Psoas muscle (tissue), 8 donors: ENCODE results near the gene APOL3. TPM values are rescaled to one million over a fixed set of nuclear protein-coding genes. Genes with fewer than 3 reads are reported as not detected.

Experiments
- ATAC-seq, 4 donors: fragments of 200-7000 bp; cut with Tn5 transposase; one replicate each; pipeline ENCODE4 v1.9.1; 2020; ENCODE audit warnings: moderate library complexity in 3 of 4, mild to moderate bottlenecking in 2 of 4
- DNase-seq, 2 donors: peaks; one replicate each; pipeline ENCODE4 v3.0.0-alpha.2; 2020
- H3K27ac ChIP-seq: fragments of 200-600 bp; one replicate; pipeline ENCODE4 v1.8.0; 2022
- H3K27me3 ChIP-seq, 3 donors: fragments of 200-600 bp in 1 of 3; one replicate each; pipeline versions ENCODE4 v1.6.1 to v1.8.0; 2013 to 2022; ENCODE audit warnings: low read length in 2 of 3, mild to moderate bottlenecking in 2 of 3, moderate library complexity in 1 of 3; ENCODE audit not compliant: insufficient read depth in 3 of 3
- H3K36me3 ChIP-seq, 2 donors: fragments of 200-600 bp in 1 of 2; one replicate each; pipeline versions ENCODE4 v1.6.1 to v1.8.0; 2013 to 2022; ENCODE audit warnings: low read depth in 1 of 2, mild to moderate bottlenecking in 1 of 2, moderate library complexity in 1 of 2; ENCODE audit not compliant: insufficient read depth in 1 of 2
- H3K4me1 ChIP-seq: fragments of 200-600 bp; one replicate; pipeline ENCODE4 v1.8.0; 2022
- H3K4me3 ChIP-seq: fragments of 200-600 bp; one replicate; pipeline ENCODE4 v1.8.0; 2022; ENCODE audit warnings: mild to moderate bottlenecking
- H3K9me3 ChIP-seq: fragments of 200-600 bp; one replicate; pipeline ENCODE4 v1.8.0; 2022
- CTCF ChIP-seq: fragments of 200-600 bp; IDR thresholded peaks from one replicate; pipeline ENCODE4 v1.8.0; 2022; ENCODE audit warnings: antibody characterized with exemption
- WGBS, 3 donors: extraction: QIAGEN DNeasy Blood & Tissue Kit; methylation state at CpG; one replicate each; pipeline versions ENCODE4 v1.1.6 to v1.1.7; 2013; 5-methylcytosine and 5-hydroxymethylcytosine counted together
- intact Hi-C, 2 donors: fragments of 100-400 bp; cut with DNase I; formaldehyde crosslinking; loops; one replicate each; pipeline versions ENCODE4 v1.11.0 to v1.14.2; 2022
- polyA plus RNA-seq, 3 donors: library from polyadenylated mRNA; stranded (reverse); fragments of 200-250 nt; gene quantifications; one replicate each; pipeline ENCODE4 v1.2.3, GENCODE V29; 2013
- total RNA-seq, 4 donors: library from RNA; stranded (reverse); fragmentation: NEBNext Ultra II Directional in 2 of 4; extraction: Animal tissue kit (Norgen Biotek cat#: 25700) in 2 of 4; gene quantifications; one replicate each; pipeline versions ENCODE4 v1.2.1 to v1.2.4, GENCODE V29; 2021 to 2023
- donor health status: healthy with polysubstance abuse.
- donor health status: DM: no; HTN: no; CAD: no; lungs with moderate emphysema.
- donor health status: Bipolar disorder and iron deficiency.
- donor health status: healthy.
- donor health status: DM: yes; HTN: yes; CAD: no.
- donor health status: DM: no; HTN: no; CAD: no.
- donor health status: DM: no; HTN: no; CAD: no.
- donor health status: DM: yes; HTN: yes; CAD: no.

Gene APOL3
- total and polyA plus RNA-seq, 7 donors: 11.1 to 24.1 (median 15.3) TPM

- Histone ChIP-seq H3K27me3 (no peaks in the 10 kb centered on the region), H3K4me3 (no peak overlapping the region), H3K9me3 (no peaks in the 10 kb centered on the region), H3K4me1 (no peaks in the 10 kb centered on the region), H3K27ac (no peak overlapping the region), H3K36me3 (no peaks in the 10 kb centered on the region)
- intact Hi-C loops: no loop called here
- no peak for TF ChIP-seq CTCF
- DNase-seq: no peak
- no peak for ATAC-seq
- 82 to 89% (median 89%) methylated on average over 16 of the region's 16 CpGs for WGBS, 3 donors
These were observed 25.1 kb downstream of the APOL3 start for GRCh38 chr22:36135306-36135980.

GRCh38 chr22:36134182-36134581 lies 26.4 kb downstream of the APOL3 start:
- ATAC-seq: no peak
- H3K27me3 ChIP-seq: no peaks in the 10 kb centered on the region
- DNase-seq: no peak
- no peak for TF ChIP-seq CTCF
- intact Hi-C loops: no loop called here
- WGBS, 3 donors: 41 to 64% (median 56%) methylated on average over 8 of the region's 8 CpGs
- H3K4me3 ChIP-seq: no peak overlapping the region
- no peak overlapping the region for H3K27ac ChIP-seq
- H3K4me1 ChIP-seq: no peaks in the 10 kb centered on the region
- no peaks in the 10 kb centered on the region for H3K36me3 ChIP-seq
- no peaks in the 10 kb centered on the region for H3K9me3 ChIP-seq

- intact Hi-C loops: no loop called here
- Histone ChIP-seq H3K36me3 (no peaks in the 10 kb centered on the region), H3K4me3 (no peak overlapping the region), H3K27me3 (no peaks in the 10 kb centered on the region), H3K9me3 (no peaks in the 10 kb centered on the region), H3K4me1 (no peaks in the 10 kb centered on the region), H3K27ac (no peak overlapping the region)
- TF ChIP-seq CTCF: no peak
- DNase-seq (no peak), ATAC-seq (no peak)
- WGBS, 3 donors: 82 to 86% (median 85%) methylated on average over 10 of the region's 10 CpGs
These were observed 28.6 kb downstream of the APOL3 start for GRCh38 chr22:36131907-36132306.

GRCh38 chr22:36129486-36130388 lies 30.8 kb downstream of the APOL3 start:
- no peak overlapping the region for H3K27ac ChIP-seq
- no peaks in the 10 kb centered on the region for H3K4me1 ChIP-seq
- H3K27me3 ChIP-seq: no peaks in the 10 kb centered on the region
- no peak overlapping the region for H3K4me3 ChIP-seq
- DNase-seq (no peak), ATAC-seq (no peak)
- intact Hi-C loops: loop anchor here (10.0 kb wide), 1 partner anchor 695 kb away; no protein-coding TSS in a partner anchor
- 74 to 80% (median 79%) methylated on average over 14 of the region's 14 CpGs for WGBS, 3 donors
- H3K36me3 ChIP-seq: no peaks in the 10 kb centered on the region
- H3K9me3 ChIP-seq: no peaks in the 10 kb centered on the region
- no peak for TF ChIP-seq CTCF
